Measurements from ENCODE around the gene MUC6.

Gene MUC6

GRCh38 chr11:971092-971690 lies 65.3 kb downstream of the MUC6 start:
- no peak for TF ChIP-seq CTCF (IDR thresholded peaks at IDR 0.05)

- no peak for TF ChIP-seq CTCF (IDR thresholded peaks at IDR 0.05)
Measured at GRCh38 chr11:970319-970871, 66.1 kb downstream of the MUC6 start.

- TF ChIP-seq CTCF (IDR thresholded peaks at IDR 0.05) = no peak
Measured at GRCh38 chr11:969651-970205, 66.8 kb downstream of the MUC6 start.

- TF ChIP-seq CTCF (IDR thresholded peaks at IDR 0.05) = no peak
Measured at GRCh38 chr11:968822-969221, 67.7 kb downstream of the MUC6 start.

- no peak for TF ChIP-seq CTCF (IDR thresholded peaks at IDR 0.05)
Measured at GRCh38 chr11:967995-968751, 68.3 kb downstream of the MUC6 start.

GRCh38 chr11:965206-965775 lies 71.2 kb downstream of the MUC6 start:
- no peak for TF ChIP-seq CTCF (IDR thresholded peaks at IDR 0.05)

GRCh38 chr11:963852-964251 lies 72.7 kb downstream of the MUC6 start:
- TF ChIP-seq CTCF (IDR thresholded peaks at IDR 0.05) = no peak

Measured in LNCAP (cell line).